Gastroesophageal sphincter (tissue), 3 donors: ENCODE measurements around the gene FOXRED2.

Source experiments
- EP300 ChIP-seq: sonication (generic); formaldehyde crosslinking; IDR thresholded peaks from one replicate; pipeline ENCODE4 v1.6.1; 2017; ENCODE audit warnings: antibody characterized with exemption, mild to moderate bottlenecking
- POLR2A ChIP-seq, 2 donors: fragments of 450-650 bp; IDR thresholded peaks; one replicate each; pipeline ENCODE4 v1.6.1; 2017; ENCODE audit warnings: antibody characterized with exemption in 2 of 2, mild to moderate bottlenecking in 2 of 2, moderate library complexity in 1 of 2
- POLR2AphosphoS5 ChIP-seq: sonication (generic); formaldehyde crosslinking; IDR thresholded peaks from one replicate; pipeline ENCODE4 v1.6.1; 2017; ENCODE audit warnings: antibody characterized with exemption
- TF ChIP-seq, protein P1 (sequence below), 4 experiments: fragments of 200-600 bp in 2 of 4; fragments of 450-650 bp in 2 of 4; sonication (generic) in 1 of 4; IDR thresholded peaks; one replicate each; pipeline ENCODE4 v1.5.1; 2017 to 2019; ENCODE audit warnings: antibody characterized with exemption in 4 of 4, mild to moderate bottlenecking in 2 of 4, moderate library complexity in 2 of 4

GRCh38 chr22:36549033-36549432 is 42.2 kb upstream of the FOXRED2 start:
- TF ChIP-seq, protein P1, sequence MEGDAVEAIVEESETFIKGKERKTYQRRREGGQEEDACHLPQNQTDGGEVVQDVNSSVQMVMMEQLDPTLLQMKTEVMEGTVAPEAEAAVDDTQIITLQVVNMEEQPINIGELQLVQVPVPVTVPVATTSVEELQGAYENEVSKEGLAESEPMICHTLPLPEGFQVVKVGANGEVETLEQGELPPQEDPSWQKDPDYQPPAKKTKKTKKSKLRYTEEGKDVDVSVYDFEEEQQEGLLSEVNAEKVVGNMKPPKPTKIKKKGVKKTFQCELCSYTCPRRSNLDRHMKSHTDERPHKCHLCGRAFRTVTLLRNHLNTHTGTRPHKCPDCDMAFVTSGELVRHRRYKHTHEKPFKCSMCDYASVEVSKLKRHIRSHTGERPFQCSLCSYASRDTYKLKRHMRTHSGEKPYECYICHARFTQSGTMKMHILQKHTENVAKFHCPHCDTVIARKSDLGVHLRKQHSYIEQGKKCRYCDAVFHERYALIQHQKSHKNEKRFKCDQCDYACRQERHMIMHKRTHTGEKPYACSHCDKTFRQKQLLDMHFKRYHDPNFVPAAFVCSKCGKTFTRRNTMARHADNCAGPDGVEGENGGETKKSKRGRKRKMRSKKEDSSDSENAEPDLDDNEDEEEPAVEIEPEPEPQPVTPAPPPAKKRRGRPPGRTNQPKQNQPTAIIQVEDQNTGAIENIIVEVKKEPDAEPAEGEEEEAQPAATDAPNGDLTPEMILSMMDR (IDR thresholded peaks at IDR 0.05): no peak
- no peak for TF ChIP-seq POLR2AphosphoS5
- no peak for TF ChIP-seq POLR2A (IDR thresholded peaks at IDR 0.05)
- TF ChIP-seq EP300: no peak
